Ishikawa (cell line): ENCODE results near the gene UBN2.

Experiments
- CEBPB ChIP-seq: IDR thresholded peaks from 2 replicates; pipeline ENCODE4 v1.6.1; 2012
- CREB1 ChIP-seq: IDR thresholded peaks from 2 replicates; pipeline ENCODE4 v1.6.1; 2012; ENCODE audit warnings: low read depth
- EGR1 ChIP-seq: IDR thresholded peaks from 2 replicates; pipeline ENCODE4 v1.6.1; 2012
- EP300 ChIP-seq: IDR thresholded peaks from 2 replicates; pipeline ENCODE4 v1.6.1; 2012; ENCODE audit warnings: borderline replicate concordance
- FOXM1 ChIP-seq: IDR thresholded peaks from 2 replicates; pipeline ENCODE4 v1.6.1; 2012; ENCODE audit warnings: low read depth, borderline replicate concordance
- MAX ChIP-seq: IDR thresholded peaks from 2 replicates; pipeline ENCODE4 v1.6.1; 2012
- NFIC ChIP-seq: IDR thresholded peaks from 2 replicates; pipeline ENCODE4 v1.6.1; 2012
- RAD21 ChIP-seq: IDR thresholded peaks from 2 replicates; pipeline ENCODE4 v1.6.1; 2012; ENCODE audit warnings: low read depth
- REST ChIP-seq: IDR thresholded peaks from 2 replicates; pipeline ENCODE4 v1.6.1; 2012; ENCODE audit warnings: low read depth, mild to moderate bottlenecking
- TAF1 ChIP-seq: IDR thresholded peaks from 2 replicates; pipeline ENCODE4 v1.6.1; 2012; ENCODE audit warnings: low read depth, mild to moderate bottlenecking
- TCF12 ChIP-seq: IDR thresholded peaks from 2 replicates; pipeline ENCODE4 v1.6.1; 2012; ENCODE audit warnings: low read depth
- TEAD4 ChIP-seq: IDR thresholded peaks from 2 replicates; pipeline ENCODE4 v1.6.1; 2012
- USF1 ChIP-seq: IDR thresholded peaks from 2 replicates; pipeline ENCODE4 v1.6.1; 2012
- YY1 ChIP-seq: IDR thresholded peaks from 2 replicates; pipeline ENCODE4 v1.6.1; 2012; ENCODE audit warnings: low read depth
- ZBTB7A ChIP-seq: IDR thresholded peaks from 2 replicates; pipeline ENCODE4 v1.6.1; 2012; ENCODE audit warnings: low read depth

The UBN2 gene

GRCh38 chr7:139330333-139331030 is 99.4 kb downstream of the UBN2 start:
- TF ChIP-seq CEBPB (no peak), NFIC (no peak), EP300 (no peak), YY1 (no peak), TCF12 (no peak), EGR1 (no peak), REST (no peak), TEAD4 (no peak), RAD21 (no peak)

- TF ChIP-seq EGR1 (no peak), TCF12 (no peak)
Observed at GRCh38 chr7:139332697-139333359, 101.8 kb downstream of the UBN2 start.

- TF ChIP-seq YY1, result no peak
- no peak for TF ChIP-seq EGR1
- TF ChIP-seq ZBTB7A, result no peak
- TF ChIP-seq TCF12, result no peak
- TF ChIP-seq USF1, result no peak
- TF ChIP-seq REST, result no peak
- TF ChIP-seq TAF1, result no peak
- no peak for TF ChIP-seq MAX
- TF ChIP-seq TEAD4, result no peak
Observed at GRCh38 chr7:139334399-139335150, 103.5 kb downstream of the UBN2 start.

GRCh38 chr7:139339025-139339424 is 108.0 kb downstream of the UBN2 start:
- TF ChIP-seq USF1 (no peak), FOXM1 (no peak), CREB1 (no peak), MAX (no peak), REST (no peak), RAD21 (no peak), EP300 (no peak), EGR1 (no peak), ZBTB7A (no peak)

- TF ChIP-seq CREB1 (no peak), CEBPB (no peak), TEAD4 (no peak), REST (no peak), YY1 (no peak), RAD21 (no peak)
Observed at GRCh38 chr7:139339698-139340036, 108.6 kb downstream of the UBN2 start.
